ENCODE data around the gene SNRNP200.

DNA sequence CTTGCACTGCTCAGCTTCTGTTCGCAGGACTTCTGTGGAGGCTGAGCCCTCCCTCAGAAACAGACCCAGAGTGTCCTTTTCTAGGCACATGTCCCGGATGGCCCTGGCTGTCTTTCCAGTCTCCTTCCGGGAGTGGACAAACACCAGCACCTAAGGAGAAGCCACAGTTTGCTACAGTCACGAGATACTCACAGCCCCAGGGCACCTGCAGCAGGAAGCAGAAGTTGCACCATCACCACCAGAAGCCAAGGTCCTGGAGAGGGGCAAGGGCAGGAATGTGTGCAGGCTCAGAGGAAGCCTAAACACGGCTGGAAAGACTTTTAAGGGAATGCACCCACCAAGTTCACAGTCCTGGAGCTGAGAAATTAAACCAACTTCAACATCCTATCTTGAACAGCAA lies 13.6 kb downstream of the SNRNP200 start:
- TF ChIP-seq, protein P1, sequence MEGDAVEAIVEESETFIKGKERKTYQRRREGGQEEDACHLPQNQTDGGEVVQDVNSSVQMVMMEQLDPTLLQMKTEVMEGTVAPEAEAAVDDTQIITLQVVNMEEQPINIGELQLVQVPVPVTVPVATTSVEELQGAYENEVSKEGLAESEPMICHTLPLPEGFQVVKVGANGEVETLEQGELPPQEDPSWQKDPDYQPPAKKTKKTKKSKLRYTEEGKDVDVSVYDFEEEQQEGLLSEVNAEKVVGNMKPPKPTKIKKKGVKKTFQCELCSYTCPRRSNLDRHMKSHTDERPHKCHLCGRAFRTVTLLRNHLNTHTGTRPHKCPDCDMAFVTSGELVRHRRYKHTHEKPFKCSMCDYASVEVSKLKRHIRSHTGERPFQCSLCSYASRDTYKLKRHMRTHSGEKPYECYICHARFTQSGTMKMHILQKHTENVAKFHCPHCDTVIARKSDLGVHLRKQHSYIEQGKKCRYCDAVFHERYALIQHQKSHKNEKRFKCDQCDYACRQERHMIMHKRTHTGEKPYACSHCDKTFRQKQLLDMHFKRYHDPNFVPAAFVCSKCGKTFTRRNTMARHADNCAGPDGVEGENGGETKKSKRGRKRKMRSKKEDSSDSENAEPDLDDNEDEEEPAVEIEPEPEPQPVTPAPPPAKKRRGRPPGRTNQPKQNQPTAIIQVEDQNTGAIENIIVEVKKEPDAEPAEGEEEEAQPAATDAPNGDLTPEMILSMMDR (optimal IDR thresholded peaks at IDR 0.05 in 1 of 3, IDR thresholded peaks at IDR 0.05 in 1 of 3, conservative IDR thresholded peaks at IDR 0.05 in 1 of 3; ENCODE audit: extremely low read depth in 1 of 3, insufficient read depth in 2 of 3, low read length in 3 of 3) = no peak
- no peak for TF ChIP-seq EZH2 (IDR thresholded peaks at IDR 0.05; ENCODE audit: low read length)
